ENCODE data around the gene CASP8. TPM values are rescaled to one million over a fixed set of nuclear protein-coding genes. Genes with fewer than 3 reads are reported as not detected.
"Not testable (repeated sequence)": the region's sequence is repeated elsewhere in the genome, so short reads cannot be mapped to it uniquely, and the experiment has no call there.

The CASP8 gene
- total and polyA plus RNA-seq, 9 of the 15 experiments (the other 6 are each of a cell fraction or from before 2014, with no cell fraction given): 10.2 to 31.4 (median 19.4) TPM

- Histone ChIP-seq H3K79me2 (ENCODE audit: control insufficient read depth, insufficient read depth, low read length) (no peaks in the 10 kb centered on the region), H3K4me2 (ENCODE audit: insufficient read depth, low read length) (no peak overlapping the region), H3K9me1 (ENCODE audit: control insufficient read depth, insufficient read depth, low read length) (no peaks in the 10 kb centered on the region), H3K27ac (ENCODE audit: extremely low read depth, low read depth, low read length) (no peak overlapping the region), H3K9me3 (replicated peaks; ENCODE audit: control insufficient read depth, insufficient read depth, low read depth, low read length) (no peaks in the 10 kb centered on the region), H3K4me1 (replicated peaks in 1 of 2; ENCODE audit: control insufficient read depth in 2 of 2, insufficient read depth in 2 of 2, low read length in 2 of 2) (no peaks in the 10 kb centered on the region), H2AFZ (ENCODE audit: low read depth, low read length) (no peak overlapping the region), H3K4me3 (no peak overlapping the region), H3K9ac (ENCODE audit: insufficient read depth in 1 of 2, low read depth in 2 of 2, low read length in 2 of 2) (no peak overlapping the region), H4K20me1 (replicated peaks; ENCODE audit: control insufficient read depth, insufficient read depth, low read length) (no peaks in the 10 kb centered on the region), H3K27me3 (ENCODE audit: control insufficient read depth in 2 of 2, insufficient read depth in 2 of 2, low read length in 2 of 2) (no peaks in the 10 kb centered on the region), H3K36me3 (ENCODE audit: control insufficient read depth, insufficient read depth, low read length) (peaks cover 39% of the 10 kb centered on the region; the same call in 2 of the 3 replicates)
- in situ Hi-C loops (cut with MboI): no loop called here
- no peak for TF ChIP-seq RAD21 (CRISPR knock-in tag; conservative IDR thresholded peaks at IDR 0.05 in 1 of 2, IDR thresholded peaks at IDR 0.05 in 1 of 2)
- BruUV-seq (replicated peaks): no TSS peak
- intact Hi-C loops (cut with micrococcal nuclease): no loop called here
- 89% methylated on average over 1 of the region's 1 CpG for WGBS (ENCODE audit: insufficient coverage, low coverage, missing lambda C conversion rate)
- FAIRE-seq (no peak), ATAC-seq (no peak), DNase-seq (ENCODE audit: extremely low read depth in 1 of 4, low spot score in 3 of 4) (no peak)
- POLR2A ChIA-PET: interaction anchor here (0.9 kb wide), 1 partner anchor 21 kb away, joined by 3 read pairs; no protein-coding TSS in a partner anchor
- CTCF ChIA-PET (ENCODE audit: low intra/inter-chr PET ratio): no interaction called here
These were observed 25.2 kb downstream of the CASP8 start for GRCh38 chr2:201285499-201285898.

GRCh38 chr2:201290457-201291148 lies 30.3 kb downstream of the CASP8 start:
- H3K4me1 ChIP-seq (replicated peaks in 1 of 2; ENCODE audit: control insufficient read depth in 2 of 2, insufficient read depth in 2 of 2, low read length in 2 of 2); H3K9me3 ChIP-seq (replicated peaks; ENCODE audit: control insufficient read depth, insufficient read depth, low read depth, low read length); POLR2A ChIA-PET; ATAC-seq; H3K9me1 ChIP-seq (ENCODE audit: control insufficient read depth, insufficient read depth, low read length); H3K4me3 ChIP-seq; CTCF ChIA-PET (ENCODE audit: low intra/inter-chr PET ratio); DNase-seq (ENCODE audit: extremely low read depth in 1 of 4, low spot score in 3 of 4); H3K27ac ChIP-seq (ENCODE audit: extremely low read depth, low read depth, low read length); FAIRE-seq; H3K9ac ChIP-seq (ENCODE audit: insufficient read depth in 1 of 2, low read depth in 2 of 2, low read length in 2 of 2); in situ Hi-C loops (cut with MboI); intact Hi-C loops (cut with micrococcal nuclease); BruUV-seq (replicated peaks); H3K79me2 ChIP-seq (ENCODE audit: control insufficient read depth, insufficient read depth, low read length); H3K27me3 ChIP-seq (ENCODE audit: control insufficient read depth in 2 of 2, insufficient read depth in 2 of 2, low read length in 2 of 2); H2AFZ ChIP-seq (ENCODE audit: low read depth, low read length); H3K4me2 ChIP-seq (ENCODE audit: insufficient read depth, low read length); H4K20me1 ChIP-seq (replicated peaks; ENCODE audit: control insufficient read depth, insufficient read depth, low read length): not testable (repeated sequence)
- 89% methylated on average over 14 of the region's 15 CpGs for WGBS (ENCODE audit: insufficient coverage, low coverage, missing lambda C conversion rate)
- H3K36me3 ChIP-seq (ENCODE audit: control insufficient read depth, insufficient read depth, low read length): peaks cover 29% of the 10 kb centered on the region; the same call in 2 of the 3 replicates
